ENCODE results near the gene DMRTB1.

DMRTB1 gene

GRCh38 chr1:53495633-53496345, 36.6 kb downstream of the DMRTB1 start:
- no peak for DNase-seq

- DNase-seq = no peak
These were observed 39.4 kb downstream of the DMRTB1 start for GRCh38 chr1:53498555-53499131.

- DNase-seq = no peak
These were observed 40.3 kb downstream of the DMRTB1 start for GRCh38 chr1:53499257-53500203.

- DNase-seq = no peak
These were observed 41.2 kb downstream of the DMRTB1 start for GRCh38 chr1:53500204-53501064.

- DNase-seq = no peak
These were observed 42.1 kb downstream of the DMRTB1 start for GRCh38 chr1:53501065-53502005.

- no peak for DNase-seq
These were observed 43.6 kb downstream of the DMRTB1 start for GRCh38 chr1:53502641-53503432.

- DNase-seq = no peak
These were observed 44.4 kb downstream of the DMRTB1 start for GRCh38 chr1:53503433-53504217.

GRCh38 chr1:53504901-53505300, 45.7 kb downstream of the DMRTB1 start:
- DNase-seq = no peak

- DNase-seq = no peak
These were observed 46.2 kb downstream of the DMRTB1 start for GRCh38 chr1:53505401-53505800.

GRCh38 chr1:53505891-53506290, 46.7 kb downstream of the DMRTB1 start:
- DNase-seq = no peak

GRCh38 chr1:53506355-53507050, 47.3 kb downstream of the DMRTB1 start:
- no peak for DNase-seq

- DNase-seq = no peak
These were observed 48.1 kb downstream of the DMRTB1 start for GRCh38 chr1:53507116-53507820.

- no peak for DNase-seq
These were observed 49.1 kb downstream of the DMRTB1 start for GRCh38 chr1:53508056-53508990.

GRCh38 chr1:53508991-53509666, 49.9 kb downstream of the DMRTB1 start:
- no peak for DNase-seq

- DNase-seq = no peak
These were observed 50.6 kb downstream of the DMRTB1 start for GRCh38 chr1:53509775-53510174.

GRCh38 chr1:53510215-53510614, 51.0 kb downstream of the DMRTB1 start:
- no peak for DNase-seq
